NCI-H146 treated with DMSO at 0.1 percent for 48 hours (cell line): ENCODE measurements around the gene TBX5.

Experiments
- DNase-seq: peaks from one replicate; lab custom pipeline; 2025; ENCODE audit not compliant: unreplicated experiment; lab: John Stamatoyannopoulos, UW

TBX5 gene

GRCh38 chr12:114328292-114328691 lies 77.7 kb downstream of the TBX5 start:
- no peak for DNase-seq

DNA sequence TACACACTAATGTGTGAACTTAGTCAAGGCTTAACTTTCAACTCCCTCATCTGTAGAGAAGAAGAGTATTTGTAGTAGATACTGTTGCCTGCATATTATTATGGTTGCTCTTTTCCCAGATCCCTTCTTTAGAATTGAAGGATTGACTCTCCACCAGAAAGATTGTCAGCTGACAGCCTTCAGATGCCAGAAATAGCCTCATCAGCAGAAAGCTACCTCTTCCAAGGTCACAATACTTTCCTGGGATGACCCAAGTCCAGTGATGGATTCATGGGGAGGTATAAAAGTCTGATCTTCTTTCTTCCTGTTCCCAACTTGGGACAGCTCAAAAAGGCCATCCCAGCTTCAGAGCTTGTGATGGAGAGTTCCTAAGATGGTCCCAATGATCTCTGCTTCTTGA lies 78.2 kb downstream of the TBX5 start:
- no peak for DNase-seq

GRCh38 chr12:114321524-114321923 lies 84.4 kb downstream of the TBX5 start:
- no peak for DNase-seq

DNA sequence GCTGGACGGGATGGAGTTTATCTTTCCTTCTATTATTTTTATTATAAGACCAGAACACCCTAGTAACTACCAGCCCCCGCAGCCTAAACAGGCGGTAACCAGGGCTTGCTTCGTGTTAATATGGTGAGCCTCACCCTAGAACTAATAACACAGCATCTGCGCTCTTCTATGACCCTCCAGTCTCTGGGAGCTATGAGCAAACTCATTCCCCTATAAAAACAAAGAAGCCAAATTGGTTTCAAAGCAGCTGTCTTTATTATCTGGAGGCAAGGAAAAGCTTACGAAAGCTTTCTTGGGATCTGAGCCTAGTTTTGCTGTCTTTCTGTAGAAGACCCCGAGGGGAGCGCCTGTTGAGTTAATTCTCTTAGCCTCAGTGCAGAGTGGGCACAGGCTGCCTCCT lies 85.0 kb downstream of the TBX5 start:
- DNase-seq: no peak

GRCh38 chr12:114320101-114320500 lies 85.8 kb downstream of the TBX5 start:
- DNase-seq: no peak

- no peak for DNase-seq
These were observed 86.5 kb downstream of the TBX5 start for GRCh38 chr12:114319422-114319821.

GRCh38 chr12:114318984-114319383 lies 87.0 kb downstream of the TBX5 start:
- DNase-seq: no peak

- DNase-seq: no peak
These were observed 89.9 kb downstream of the TBX5 start for GRCh38 chr12:114316076-114316475.

- no peak for DNase-seq
These were observed 90.8 kb downstream of the TBX5 start for GRCh38 chr12:114314974-114315720.

- DNase-seq: no peak
These were observed 91.5 kb downstream of the TBX5 start for GRCh38 chr12:114314403-114314802.

GRCh38 chr12:114313910-114314309 lies 92.0 kb downstream of the TBX5 start:
- no peak for DNase-seq

DNA sequence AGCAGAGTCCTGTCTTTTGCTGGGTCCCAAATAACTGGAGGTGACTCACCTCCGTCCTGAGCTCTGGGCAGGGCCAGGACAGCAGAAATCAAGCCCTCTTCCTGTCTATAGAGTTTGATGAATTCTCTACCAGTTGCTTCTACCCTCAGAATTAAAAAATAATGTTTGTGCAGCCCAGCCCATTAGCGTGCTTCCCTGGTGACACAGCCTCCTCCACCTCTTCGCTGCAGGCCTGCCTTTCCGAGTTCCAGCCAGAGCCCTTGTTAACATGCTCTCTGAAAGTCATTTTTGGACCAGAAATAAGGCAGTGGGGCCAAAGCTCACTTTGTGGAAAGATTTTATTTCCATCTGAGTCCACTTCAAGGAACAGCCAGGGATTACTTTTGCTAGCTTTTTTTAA lies 94.0 kb downstream of the TBX5 start:
- no peak for DNase-seq

DNA sequence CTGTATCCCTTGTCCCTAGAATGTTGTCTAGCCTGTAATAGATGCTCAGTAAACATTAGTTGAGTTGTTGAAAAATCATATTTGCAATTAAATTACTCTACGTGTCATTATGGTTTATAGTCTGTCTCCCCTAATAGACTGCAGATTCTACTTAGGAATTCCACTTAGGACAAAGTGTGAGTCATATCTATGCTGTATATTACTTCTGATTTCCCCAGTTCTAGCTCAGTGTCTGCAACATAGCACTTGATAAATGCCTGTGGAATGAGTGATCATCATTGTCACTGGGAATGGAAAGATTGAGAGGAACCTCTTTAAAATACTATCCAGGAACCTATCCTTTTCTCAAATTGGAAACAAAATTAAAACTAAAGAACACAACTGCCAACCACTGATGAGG lies 99.3 kb downstream of the TBX5 start:
- DNase-seq: no peak

GRCh38 chr12:114305446-114305845 lies 100.5 kb downstream of the TBX5 start:
- no peak for DNase-seq
